Fibroblast of villous mesenchyme (primary cell): ENCODE measurements around the gene SLC12A6. TPM values are rescaled to one million over a fixed set of nuclear protein-coding genes. Genes with fewer than 3 reads are reported as not detected.

Experiments
- DNase-seq: peaks from one replicate; pipeline ENCODE4 v3.0.0-alpha.2; 2010; ENCODE audit warnings: low read depth
- H3K4me3 ChIP-seq: 2 replicates; pipeline ENCODE4 v1.5.1; 2011; ENCODE audit warnings: low read depth, mild to moderate bottlenecking, low read length
- CTCF ChIP-seq: IDR thresholded peaks from 2 replicates; pipeline ENCODE4 v1.5.1; 2012; ENCODE audit warnings: low read depth, mild to moderate bottlenecking, low read length; ENCODE audit not compliant: insufficient read depth
- total RNA-seq: library from RNA; depleted of rRNA; stranded (reverse); fragments of >200 nt; gene quantifications from 2 replicates; pipeline ENCODE4 v1.2.3, GENCODE V29; 2012

Gene SLC12A6
- total RNA-seq, 1 donor = 12.5 TPM

GRCh38 chr15:34292621-34293020, 45.0 kb downstream of the SLC12A6 start:
- no peak for TF ChIP-seq CTCF

GRCh38 chr15:34284937-34285336, 52.6 kb downstream of the SLC12A6 start:
- no peak overlapping the region for H3K4me3 ChIP-seq
- no peak for TF ChIP-seq CTCF
- no peak for DNase-seq

More at GRCh38 chr15:34292621-34293020, 45.0 kb downstream of the SLC12A6 start:
- H3K4me3 ChIP-seq = no peak overlapping the region
- DNase-seq = no peak

- DNase-seq = no peak
- H3K4me3 ChIP-seq = no peak overlapping the region
- TF ChIP-seq CTCF = no peak
Observed at GRCh38 chr15:34282384-34282783, 55.2 kb downstream of the SLC12A6 start.

GRCh38 chr15:34280193-34280592, 57.4 kb downstream of the SLC12A6 start:
- no peak for DNase-seq
- no peak for TF ChIP-seq CTCF
- H3K4me3 ChIP-seq = no peak overlapping the region

- no peak overlapping the region for H3K4me3 ChIP-seq
- DNase-seq = no peak
- TF ChIP-seq CTCF = no peak
Observed at GRCh38 chr15:34279368-34279767, 58.2 kb downstream of the SLC12A6 start.

- TF ChIP-seq CTCF = no peak
- no peak overlapping the region for H3K4me3 ChIP-seq
- peak; percentile 19 for DNase-seq
Observed at GRCh38 chr15:34275721-34276120, 61.9 kb downstream of the SLC12A6 start.

- H3K4me3 ChIP-seq = no peak overlapping the region
- TF ChIP-seq CTCF = no peak
- DNase-seq = no peak
Observed at GRCh38 chr15:34275154-34275553, 62.4 kb downstream of the SLC12A6 start.
